Panc1 (cell line): Measurements from ENCODE around the gene CCDC51. TPM values are rescaled to one million over a fixed set of nuclear protein-coding genes. Genes with fewer than 3 reads are reported as not detected.
A peak's percentile ranks its signal among the peaks of the same experiment; 100 is the strongest.

Source experiments
- ATAC-seq: fragments of 200-7000 bp; cut with Tn5 transposase; 2 replicates; pipeline ENCODE4 v1.9.1; 2020; ENCODE audit warnings: mild to moderate bottlenecking, moderate library complexity
- BruUV-seq: library from RNA; stranded (reverse); fragments of 400-500 nt; replicated peaks from 2 replicates; lab custom pipeline; 2021; lab: Mats Ljungman, UMichigan
- CTCF ChIA-PET: fragments of 300-600 bp; sonication (Branson Sonifier 250); formaldehyde crosslinking; loops from one replicate; lab custom pipeline; 2022; ENCODE audit warnings: antibody characterized with exemption; lab: Charles Lee
- POLR2A ChIA-PET: fragments of 300-600 bp; sonication (Branson Sonifier 250); formaldehyde crosslinking; loops from one replicate; lab custom pipeline; 2022; ENCODE audit warnings: antibody characterized with exemption; lab: Charles Lee
- DNase-seq: peaks from one replicate; pipeline ENCODE4 v3.0.0-alpha.2; 2010; ENCODE audit warnings: low read depth, low spot score
- H3K27ac ChIP-seq: 2 replicates; pipeline ENCODE4 v1.5.1; 2011; ENCODE audit warnings: mild to moderate bottlenecking, low read length, inconsistent platforms
- H3K27me3 ChIP-seq: fragments of 200-500 bp; sonication (Bioruptor generic); 2 replicates; pipeline ENCODE4 v1.6.0; 2014; ENCODE audit warnings: low read length, inconsistent platforms; ENCODE audit not compliant: control insufficient read depth, insufficient read depth
- H3K36me3 ChIP-seq: fragments of 200-500 bp; sonication (Bioruptor generic); 2 replicates; pipeline ENCODE4 v1.5.1; 2014; ENCODE audit warnings: inconsistent platforms, mild to moderate bottlenecking, low read length, moderate library complexity; ENCODE audit not compliant: control insufficient read depth, insufficient read depth
- H3K4me1 ChIP-seq: 2 replicates; pipeline ENCODE4 v1.5.1; 2011; ENCODE audit warnings: inconsistent platforms, mild to moderate bottlenecking, low read length, moderate library complexity; ENCODE audit not compliant: control insufficient read depth, insufficient read depth
- H3K4me3 ChIP-seq, 2 experiments: 2 replicates each; pipeline ENCODE4 v1.5.1; 2011 to 2012; ENCODE audit warnings: low read depth in 2 of 2, low read length in 2 of 2, mild to moderate bottlenecking in 2 of 2, inconsistent platforms in 1 of 2, moderate library complexity in 1 of 2
- H3K9me3 ChIP-seq: fragments of 200-500 bp; sonication (Bioruptor generic); 2 replicates; pipeline ENCODE4 v1.5.1; 2014; ENCODE audit warnings: low read depth, mild to moderate bottlenecking, inconsistent platforms, low read length, moderate library complexity; ENCODE audit not compliant: control insufficient read depth, insufficient read depth
- CTCF ChIP-seq: fragments of 450-650 bp; IDR thresholded peaks from 2 replicates; pipeline ENCODE4 v1.5.1; 2017; ENCODE audit warnings: mild to moderate bottlenecking
- POLR2AphosphoS5 ChIP-seq: IDR thresholded peaks from 2 replicates; pipeline ENCODE4 v1.6.1; 2012; ENCODE audit warnings: mild to moderate bottlenecking, low read depth, low read length, moderate library complexity
- REST ChIP-seq, 2 experiments: IDR thresholded peaks; 2 replicates each; pipeline ENCODE4 v1.6.1; 2011 to 2012; ENCODE audit warnings: low read depth in 2 of 2, control low read depth in 1 of 2, low read length in 1 of 2, mild to moderate bottlenecking in 1 of 2, moderate library complexity in 1 of 2; ENCODE audit not compliant: insufficient read depth in 1 of 2
- SIN3A ChIP-seq: IDR thresholded peaks from 2 replicates; pipeline ENCODE4 v1.6.1; 2012; ENCODE audit warnings: low read depth, mild to moderate bottlenecking, low read length, moderate library complexity, borderline replicate concordance; ENCODE audit not compliant: insufficient read depth
- TCF7L2 ChIP-seq: IDR thresholded peaks from 2 replicates; pipeline ENCODE4 v1.6.1; 2011; ENCODE audit warnings: mild to moderate bottlenecking, low read depth, low read length, inconsistent platforms
- in situ Hi-C: cut with HindIII; loops from 2 replicates; pipeline ENCODE4 v1.10.0; 2016; ENCODE audit warnings: low sequenced_read_pairs, low pct_unique_long_range_greater_than_20kb
- intact Hi-C: fragments of 100-400 bp; cut with micrococcal nuclease; formaldehyde crosslinking; loops from one replicate; pipeline ENCODE4 v1.10.0; 2022; ENCODE audit not compliant: unreplicated experiment
- total RNA-seq: library from RNA; stranded (reverse); gene quantifications from one replicate; pipeline ENCODE4 v1.2.1, GENCODE V29; 2021; ENCODE audit not compliant: unreplicated experiment

Gene CCDC51
- total RNA-seq, 1 experiment from 2014 or later, result 11.9 TPM

GRCh38 chr3:48440590-48440958, 655 bp upstream of the CCDC51 start:
- Histone ChIP-seq H3K4me1 (peaks cover 5% of the 10 kb centered on the region; the same call in 1 of the 2 replicates), H3K27me3 (no peaks in the 10 kb centered on the region), H3K27ac (peak overlapping the region; percentile 89), H3K9me3 (no peaks in the 10 kb centered on the region), H3K36me3 (peaks cover 4% of the 10 kb centered on the region; the same call in 1 of the 2 replicates), H3K4me3 (peak overlapping the region; percentile 91 to 94)
- intact Hi-C loops, result no loop called here
- ATAC-seq (peak; percentile 3; the same call in 1 of the 2 replicates), DNase-seq (no peak)
- BruUV-seq, result TSS peak; percentile 93
- in situ Hi-C loops, result no loop called here
- CTCF ChIA-PET, result interaction anchor here (1.7 kb wide), 1 partner anchor 40 kb away, joined by 4 read pairs; no protein-coding TSS in a partner anchor
- POLR2A ChIA-PET, result no interaction called here
- TF ChIP-seq TCF7L2 (no peak), CTCF (no peak), REST (IDR thresholded peaks at IDR 0.05; ENCODE audit: insufficient read depth in 1 of 2, low read depth in 2 of 2, low read length in 1 of 2) (no peak), POLR2AphosphoS5 (no peak), SIN3A (no peak)

- no peaks in the 10 kb centered on the region for H3K27me3 ChIP-seq
- DNase-seq (no peak), ATAC-seq (no peak)
- no peaks in the 10 kb centered on the region for H3K9me3 ChIP-seq
- no peak overlapping the region for H3K4me3 ChIP-seq
- BruUV-seq, result no TSS peak
- no peak overlapping the region for H3K27ac ChIP-seq
- in situ Hi-C loops, result no loop called here
- ChIA-PET CTCF (no interaction called here), POLR2A (no interaction called here)
- H3K4me1 ChIP-seq, result peaks cover 5% of the 10 kb centered on the region; the same call in 1 of the 2 replicates
- TF ChIP-seq SIN3A (no peak), REST (IDR thresholded peaks at IDR 0.05; ENCODE audit: insufficient read depth in 1 of 2, low read depth in 2 of 2, low read length in 1 of 2) (no peak), POLR2AphosphoS5 (no peak), TCF7L2 (no peak), CTCF (no peak)
- peaks cover 4% of the 10 kb centered on the region; the same call in 1 of the 2 replicates for H3K36me3 ChIP-seq
- intact Hi-C loops, result loop anchor here (5.0 kb wide), 2 partner anchors 36 to 166 kb away; no protein-coding TSS in a partner anchor
Observed at GRCh38 chr3:48437812-48438211, 2.1 kb downstream of the CCDC51 start.
